T-helper 2 cell treated with Interferon-gamma antibody and Interleukin-4, amounts not matched to agents 5 μg/mL and 100 μg/mL, for 36 hours (primary cell): Measurements from ENCODE around the gene IPCEF1.
"Not testable (repeated sequence)": the region's sequence is repeated elsewhere in the genome, so short reads cannot be mapped to it uniquely, and the experiment has no call there.

ENCODE experiments used
- DNase-seq: peaks from one replicate; pipeline ENCODE4 v3.0.0; 2021; ENCODE audit warnings: low spot score
- H3K27ac Mint-ChIP-seq: one replicate; pipeline ENCODE4 v1.8.0; 2021; ENCODE audit warnings: mild to moderate bottlenecking, mixed read lengths
- H3K27me3 Mint-ChIP-seq: one replicate; pipeline ENCODE4 v1.8.0; 2021; ENCODE audit warnings: low read depth, mixed read lengths
- H3K36me3 Mint-ChIP-seq: one replicate; pipeline ENCODE4 v1.8.0; 2021; ENCODE audit warnings: low read depth, mixed read lengths
- H3K4me1 Mint-ChIP-seq: one replicate; pipeline ENCODE4 v1.8.0; 2021; ENCODE audit warnings: low read depth, mixed read lengths
- H3K4me3 Mint-ChIP-seq: one replicate; pipeline ENCODE4 v1.8.0; 2022; ENCODE audit warnings: mild to moderate bottlenecking, moderate library complexity, mixed read lengths
- H3K9me3 Mint-ChIP-seq: one replicate; pipeline ENCODE4 v1.8.0; 2021; ENCODE audit warnings: mixed read lengths

The IPCEF1 gene

GRCh38 chr6:154249499-154250298, 106.9 kb downstream of the IPCEF1 start:
- peak; percentile 29 for DNase-seq
- H3K4me1 Mint-ChIP-seq, result peaks cover 66% of the 10 kb centered on the region
- H3K27ac Mint-ChIP-seq, result peak overlapping the region; percentile 91
- H3K27me3 Mint-ChIP-seq, result peaks cover 34% of the 10 kb centered on the region
- H3K36me3 Mint-ChIP-seq, result peaks cover 13% of the 10 kb centered on the region
- H3K4me3 Mint-ChIP-seq, result peak overlapping the region; percentile 76
- H3K9me3 Mint-ChIP-seq, result peaks cover 6% of the 10 kb centered on the region

GRCh38 chr6:154247119-154247861, 109.3 kb downstream of the IPCEF1 start:
- Mint-ChIP-seq H3K4me3 (peak overlapping the region; percentile 84), H3K9me3 (no peaks in the 10 kb centered on the region), H3K27ac (peak overlapping the region; percentile 86), H3K27me3 (peaks cover 27% of the 10 kb centered on the region), H3K36me3 (peaks cover 22% of the 10 kb centered on the region), H3K4me1 (peaks cover 78% of the 10 kb centered on the region)
- DNase-seq, result peak; percentile 49

GRCh38 chr6:154246723-154247118, 109.9 kb downstream of the IPCEF1 start:
- peak overlapping the region; percentile 28 for H3K27ac Mint-ChIP-seq
- peaks cover 21% of the 10 kb centered on the region for H3K27me3 Mint-ChIP-seq
- no peak for DNase-seq
- H3K9me3 Mint-ChIP-seq, result no peaks in the 10 kb centered on the region
- peaks cover 75% of the 10 kb centered on the region for H3K4me1 Mint-ChIP-seq
- H3K4me3 Mint-ChIP-seq, result peak overlapping the region; percentile 84
- peaks cover 22% of the 10 kb centered on the region for H3K36me3 Mint-ChIP-seq

- peaks cover 19% of the 10 kb centered on the region for H3K27me3 Mint-ChIP-seq
- H3K27ac Mint-ChIP-seq, result no peak overlapping the region
- H3K9me3 Mint-ChIP-seq, result no peaks in the 10 kb centered on the region
- no peak for DNase-seq
- peak overlapping the region; percentile 84 for H3K4me3 Mint-ChIP-seq
- H3K4me1 Mint-ChIP-seq, result peaks cover 71% of the 10 kb centered on the region
- H3K36me3 Mint-ChIP-seq, result peaks cover 27% of the 10 kb centered on the region
Observed at GRCh38 chr6:154245506-154245905, 111.1 kb downstream of the IPCEF1 start.

GRCh38 chr6:154243793-154244750, 112.5 kb downstream of the IPCEF1 start:
- peak overlapping the region; percentile 44 for H3K4me3 Mint-ChIP-seq
- no peak overlapping the region for H3K27ac Mint-ChIP-seq
- peaks cover 19% of the 10 kb centered on the region for H3K27me3 Mint-ChIP-seq
- H3K4me1 Mint-ChIP-seq, result peaks cover 65% of the 10 kb centered on the region
- no peak for DNase-seq
- H3K9me3 Mint-ChIP-seq, result no peaks in the 10 kb centered on the region
- peaks cover 27% of the 10 kb centered on the region for H3K36me3 Mint-ChIP-seq

- H3K4me1 Mint-ChIP-seq, result peaks cover 58% of the 10 kb centered on the region
Observed at GRCh38 chr6:154242617-154243357, 113.8 kb downstream of the IPCEF1 start.

GRCh38 chr6:154241581-154241980, 115.0 kb downstream of the IPCEF1 start:
- peaks cover 20% of the 10 kb centered on the region for H3K27me3 Mint-ChIP-seq
- peaks cover 27% of the 10 kb centered on the region for H3K36me3 Mint-ChIP-seq
- no peaks in the 10 kb centered on the region for H3K9me3 Mint-ChIP-seq
- H3K27ac Mint-ChIP-seq, result peak overlapping the region; percentile 37
- H3K4me1 Mint-ChIP-seq, result peaks cover 48% of the 10 kb centered on the region
- no peak overlapping the region for H3K4me3 Mint-ChIP-seq
- no peak for DNase-seq

More at GRCh38 chr6:154242617-154243357, 113.8 kb downstream of the IPCEF1 start:
- no peak for DNase-seq
- Mint-ChIP-seq H3K36me3 (peaks cover 27% of the 10 kb centered on the region), H3K27me3 (peaks cover 19% of the 10 kb centered on the region), H3K27ac (no peak overlapping the region), H3K4me3 (no peak overlapping the region), H3K9me3 (no peaks in the 10 kb centered on the region)

- not testable (repeated sequence) for DNase-seq, H3K27ac Mint-ChIP-seq, H3K9me3 Mint-ChIP-seq, H3K4me3 Mint-ChIP-seq
- H3K36me3 Mint-ChIP-seq, result peaks cover 26% of the 10 kb centered on the region
- H3K27me3 Mint-ChIP-seq, result peaks cover 16% of the 10 kb centered on the region
- peaks cover 44% of the 10 kb centered on the region for H3K4me1 Mint-ChIP-seq
Observed at GRCh38 chr6:154241061-154241460, 115.5 kb downstream of the IPCEF1 start.

- H3K27ac Mint-ChIP-seq, result no peak overlapping the region
- peaks cover 17% of the 10 kb centered on the region for H3K36me3 Mint-ChIP-seq
- no peak for DNase-seq
- peak overlapping the region; percentile 22 for H3K4me3 Mint-ChIP-seq
- H3K9me3 Mint-ChIP-seq, result no peaks in the 10 kb centered on the region
- peaks cover 37% of the 10 kb centered on the region for H3K4me1 Mint-ChIP-seq
- H3K27me3 Mint-ChIP-seq, result peaks cover 3% of the 10 kb centered on the region
Observed at GRCh38 chr6:154239392-154239791, 117.2 kb downstream of the IPCEF1 start.

- Mint-ChIP-seq H3K4me3 (no peak overlapping the region), H3K27ac (no peak overlapping the region)
Observed at GRCh38 chr6:154238831-154239230, 117.8 kb downstream of the IPCEF1 start.

GRCh38 chr6:154236646-154237301, 119.8 kb downstream of the IPCEF1 start:
- DNase-seq, result no peak
- Mint-ChIP-seq H3K4me1 (peaks cover 39% of the 10 kb centered on the region), H3K27ac (no peak overlapping the region), H3K27me3 (peaks cover 3% of the 10 kb centered on the region), H3K9me3 (no peaks in the 10 kb centered on the region), H3K4me3 (no peak overlapping the region), H3K36me3 (peaks cover 6% of the 10 kb centered on the region)

More at GRCh38 chr6:154238831-154239230, 117.8 kb downstream of the IPCEF1 start:
- Mint-ChIP-seq H3K27me3 (peaks cover 3% of the 10 kb centered on the region), H3K36me3 (peaks cover 15% of the 10 kb centered on the region), H3K4me1 (peaks cover 36% of the 10 kb centered on the region), H3K9me3 (no peaks in the 10 kb centered on the region)
- no peak for DNase-seq

- Mint-ChIP-seq H3K27me3 (peaks cover 3% of the 10 kb centered on the region), H3K27ac (no peak overlapping the region), H3K36me3 (peaks cover 3% of the 10 kb centered on the region), H3K4me1 (peaks cover 46% of the 10 kb centered on the region), H3K4me3 (peak overlapping the region; percentile 40), H3K9me3 (no peaks in the 10 kb centered on the region)
- DNase-seq, result no peak
Observed at GRCh38 chr6:154234019-154234772, 122.4 kb downstream of the IPCEF1 start.
